HG03342 (cell line): ENCODE measurements around the gene JAZF1.

Experiments
- ATAC-seq: cut with Tn5 transposase; IDR thresholded peaks from one replicate; pipeline ENCODE4 v1.9.1; 2021; ENCODE audit warnings: mild to moderate bottlenecking, moderate library complexity; ENCODE audit not compliant: unreplicated experiment

Gene JAZF1

GRCh38 chr7:28112012-28112411 is 68.6 kb downstream of the JAZF1 start:
- ATAC-seq = no peak

GRCh38 chr7:28110427-28111012 is 70.1 kb downstream of the JAZF1 start:
- no peak for ATAC-seq

GRCh38 chr7:28108747-28109146 is 71.8 kb downstream of the JAZF1 start:
- ATAC-seq = no peak

GRCh38 chr7:28107960-28108359 is 72.6 kb downstream of the JAZF1 start:
- no peak for ATAC-seq

- no peak for ATAC-seq
Observed at GRCh38 chr7:28106321-28106829, 74.2 kb downstream of the JAZF1 start.

GRCh38 chr7:28105234-28105633 is 75.4 kb downstream of the JAZF1 start:
- ATAC-seq = no peak

- no peak for ATAC-seq
Observed at GRCh38 chr7:28104811-28105210, 75.8 kb downstream of the JAZF1 start.

GRCh38 chr7:28104041-28104541 is 76.5 kb downstream of the JAZF1 start:
- ATAC-seq = no peak

GRCh38 chr7:28102797-28103196 is 77.8 kb downstream of the JAZF1 start:
- no peak for ATAC-seq

- no peak for ATAC-seq
Observed at GRCh38 chr7:28096713-28097112, 83.9 kb downstream of the JAZF1 start.

- no peak for ATAC-seq
Observed at GRCh38 chr7:28095231-28095630, 85.4 kb downstream of the JAZF1 start.

- no peak for ATAC-seq
Observed at GRCh38 chr7:28093623-28094232, 86.9 kb downstream of the JAZF1 start.

- ATAC-seq = no peak
Observed at GRCh38 chr7:28091190-28091589, 89.4 kb downstream of the JAZF1 start.

- ATAC-seq = no peak
Observed at GRCh38 chr7:28088901-28089714, 91.5 kb downstream of the JAZF1 start.

GRCh38 chr7:28088032-28088431 is 92.6 kb downstream of the JAZF1 start:
- no peak for ATAC-seq

GRCh38 chr7:28086198-28086597 is 94.4 kb downstream of the JAZF1 start:
- no peak for ATAC-seq

- no peak for ATAC-seq
Observed at GRCh38 chr7:28083998-28084985, 96.3 kb downstream of the JAZF1 start.

GRCh38 chr7:28083164-28083997 is 97.2 kb downstream of the JAZF1 start:
- ATAC-seq = no peak

GRCh38 chr7:28082071-28082470 is 98.5 kb downstream of the JAZF1 start:
- ATAC-seq = no peak

- no peak for ATAC-seq
Observed at GRCh38 chr7:28081016-28081415, 99.6 kb downstream of the JAZF1 start.
